GM12878 (cell line): ENCODE data around the gene DPY19L1. TPM values are rescaled to one million over a fixed set of nuclear protein-coding genes. Genes with fewer than 3 reads are reported as not detected.
"Not testable (repeated sequence)": the region's sequence is repeated elsewhere in the genome, so short reads cannot be mapped to it uniquely, and the experiment has no call there.

Experiments used
- ATAC-seq: fragments of 200-7000 bp; cut with Tn5 transposase; 3 replicates; pipeline ENCODE4 v1.9.1; 2020; ENCODE audit warnings: mild to moderate bottlenecking, moderate library complexity
- BruUV-seq: library from RNA; stranded (reverse); fragments of 400-500 nt; replicated peaks from 2 replicates; lab custom pipeline; 2021; lab: Mats Ljungman, UMichigan
- CTCF ChIA-PET: fragments of 300-600 bp; sonication (Branson Sonifier 250); formaldehyde crosslinking; extraction: SDS; loops from one replicate; lab custom pipeline; 2021; ENCODE audit warnings: inconsistent platforms; lab: Yijun Ruan, JAX
- POLR2A ChIA-PET: fragments of 350-600 bp; formaldehyde crosslinking; extraction: SDS; loops from one replicate; lab custom pipeline; 2021; ENCODE audit warnings: inconsistent platforms; lab: Charles Lee
- RAD21 ChIA-PET: fragments of 300-600 bp; sonication (Branson Sonifier 250); formaldehyde crosslinking; loops from one replicate; lab custom pipeline; 2023; ENCODE audit warnings: antibody characterized with exemption; ENCODE audit not compliant: unreplicated experiment; lab: Charles Lee
- SMC1A ChIA-PET: fragments of 300-600 bp; sonication (Branson Sonifier 250); formaldehyde crosslinking; loops from one replicate; lab custom pipeline; 2023; ENCODE audit not compliant: unreplicated experiment, uncharacterized antibody; lab: Charles Lee
- DNase-seq: peaks from one replicate; pipeline ENCODE4 v3.0.0-alpha.2; 2011; ENCODE audit warnings: low read depth, low spot score
- FAIRE-seq: peaks from 3 replicates; lab custom pipeline; 2011; peaks lifted over from hg19 to GRCh38; lab: Jason Lieb, UNC
- H2AFZ ChIP-seq: 2 replicates; pipeline ENCODE4 v1.6.0; 2011; ENCODE audit warnings: low read depth, low read length, control low read depth; ENCODE audit not compliant: control insufficient read depth
- H3K27ac ChIP-seq: 2 replicates; pipeline ENCODE4 v1.5.1; 2011; ENCODE audit warnings: control low read depth; ENCODE audit not compliant: control insufficient read depth, insufficient read depth
- H3K27me3 ChIP-seq, 2 experiments: replicated peaks in 1 of 2; 2 replicates each; pipeline versions ENCODE4 v1.6.0 to v1.6.1; 2011; ENCODE audit warnings: low read length in 1 of 2; ENCODE audit not compliant: control insufficient read depth in 2 of 2, insufficient read depth in 2 of 2
- H3K36me3 ChIP-seq, 2 experiments: 2 replicates each; pipeline ENCODE4 v1.5.1; 2011; ENCODE audit warnings: low read length in 1 of 2; ENCODE audit not compliant: control insufficient read depth in 2 of 2, insufficient read depth in 2 of 2
- H3K4me1 ChIP-seq: 2 replicates; pipeline ENCODE4 v1.6.1; 2011; ENCODE audit warnings: mild to moderate bottlenecking, low read length, moderate library complexity, mixed read lengths; ENCODE audit not compliant: control insufficient read depth, insufficient read depth
- H3K4me2 ChIP-seq: 2 replicates; pipeline ENCODE4 v1.6.0; 2011; ENCODE audit warnings: control low read depth; ENCODE audit not compliant: control insufficient read depth, insufficient read depth
- H3K4me3 ChIP-seq: fragments of 200-600 bp; sonication (generic); 2 replicates; pipeline ENCODE4 v1.5.1; 2016
- H3K79me2 ChIP-seq: 2 replicates; pipeline ENCODE4 v1.6.0; 2011; ENCODE audit warnings: low read length; ENCODE audit not compliant: control insufficient read depth, insufficient read depth
- H3K9ac ChIP-seq: 2 replicates; pipeline ENCODE4 v1.8.0; 2011; ENCODE audit warnings: low read length, control low read depth, mixed read lengths; ENCODE audit not compliant: control insufficient read depth, insufficient read depth
- H3K9me3 ChIP-seq: replicated peaks from 3 replicates; pipeline ENCODE4 v1.5.1; 2011; ENCODE audit warnings: mild to moderate bottlenecking, low read length; ENCODE audit not compliant: control insufficient read depth, insufficient read depth
- H4K20me1 ChIP-seq: 2 replicates; pipeline ENCODE4 v1.6.0; 2011; ENCODE audit not compliant: control insufficient read depth, insufficient read depth
- CTCF ChIP-seq, 3 experiments: IDR thresholded peaks in 2 of 3; conservative IDR thresholded peaks in 1 of 3; 2 replicates each; pipeline ENCODE4 v1.5.1; 2011; ENCODE audit warnings: low read depth in 3 of 3, low read length in 3 of 3, mild to moderate bottlenecking in 3 of 3, control low read depth in 2 of 3, moderate library complexity in 2 of 3, inconsistent platforms in 1 of 3, mixed read lengths in 1 of 3; ENCODE audit not compliant: control insufficient read depth in 2 of 3, insufficient read depth in 1 of 3; ENCODE audit errors: extremely low read depth in 1 of 3
- RAD21 ChIP-seq: IDR thresholded peaks from 2 replicates; pipeline ENCODE4 v1.6.1; 2011; ENCODE audit warnings: mild to moderate bottlenecking, low read depth, low read length, moderate library complexity; ENCODE audit not compliant: insufficient read depth
- WGBS: methylation state at CpG from one replicate; pipeline ENCODE4 v1.1.6; 2016; ENCODE audit warnings: low lambda C conversion rate; ENCODE audit not compliant: insufficient replicate concordance, insufficient coverage; ENCODE audit errors: missing lambda C conversion rate; 5-methylcytosine and 5-hydroxymethylcytosine counted together
- in situ Hi-C: fragments of 300-500 bp; cut with MboI; formaldehyde crosslinking; loops from 9 replicates; pipeline ENCODE4 v1.14.3; 2018; ENCODE audit warnings: mixed read lengths
- intact Hi-C: fragments of 100-400 bp; cut with micrococcal nuclease; formaldehyde crosslinking; loops from one replicate; pipeline ENCODE4 v1.14.2; 2022; ENCODE audit not compliant: unreplicated experiment
- polyA plus RNA-seq, 11 experiments: library from polyadenylated mRNA; depleted of rRNA in 4 of 11; unstranded in 6 of 11; stranded (reverse) in 5 of 11; fragments of >200 nt; fragmentation: Nextera tagmentation in 4 of 11; fragmentation: Illumina TruSeq in 1 of 11; extraction: Ambion mirVana in 4 of 11; extraction: Trizol in 1 of 11; gene quantifications; 1 replicate in 1 of 11; 2 replicates in 10 of 11; pipeline versions ENCODE4 v1.2.1 to v1.2.3, GENCODE V29; 2011 to 2016; ENCODE audit warnings: inconsistent platforms in 2 of 11, missing spikeins in 2 of 11, low read depth in 1 of 11
- total RNA-seq, 4 experiments: library from RNA; depleted of rRNA in 3 of 4; stranded (reverse); fragments of >200 nt in 3 of 4; fragmentation: Illumina TruSeq in 1 of 4; extraction: Trizol in 1 of 4; gene quantifications; 2 replicates each; pipeline versions ENCODE4 v1.2.1 to v1.2.3, GENCODE V29; 2013 to 2021

DPY19L1 gene
- total and polyA plus RNA-seq, 10 of the 15 experiments (the other 5 are each of a cell fraction or from before 2014, with no cell fraction given) = 0.47 to 35.4 (median 3.8) TPM

DNA sequence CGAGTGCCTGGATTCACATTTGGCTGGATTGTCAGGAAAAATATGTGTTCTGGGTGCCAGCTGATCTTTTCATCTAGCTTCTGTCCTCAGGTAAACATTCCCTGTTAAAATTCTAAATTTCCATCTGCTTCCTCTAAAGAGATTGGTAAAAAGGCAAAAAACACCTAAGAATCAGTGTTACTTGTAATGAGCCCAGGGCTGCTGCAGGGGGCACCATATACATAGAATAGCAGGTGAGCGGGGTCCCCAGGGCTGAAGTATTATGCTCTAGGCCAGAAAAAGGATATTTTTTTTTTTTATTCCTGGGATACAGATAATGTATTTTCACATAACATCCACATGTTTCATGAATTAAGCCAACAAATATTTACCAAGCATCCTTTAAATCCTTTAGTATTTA is 18.4 kb upstream of the DPY19L1 start:
- H2AFZ ChIP-seq, H3K79me2 ChIP-seq, H3K9me3 ChIP-seq, H3K4me2 ChIP-seq, FAIRE-seq, BruUV-seq, H3K4me1 ChIP-seq, H3K36me3 ChIP-seq, H3K27me3 ChIP-seq, H4K20me1 ChIP-seq, RAD21 ChIA-PET, SMC1A ChIA-PET, POLR2A ChIA-PET, intact Hi-C loops, H3K27ac ChIP-seq, H3K4me3 ChIP-seq, H3K9ac ChIP-seq, DNase-seq: not testable (repeated sequence)
- ATAC-seq = peak; percentile 57
- WGBS = 14% methylated on average over 2 of the region's 2 CpGs
- CTCF ChIA-PET = interaction anchor here (0.7 kb wide), 1 partner anchor 10 kb away, joined by 4 read pairs; no protein-coding TSS in a partner anchor
- peak; percentile 11 to 20 (median 15); a peak in 2 of 6 replicates for TF ChIP-seq CTCF (IDR thresholded peaks at IDR 0.05 in 2 of 3, conservative IDR thresholded peaks at IDR 0.05 in 1 of 3; ENCODE audit: control insufficient read depth in 2 of 3, extremely low read depth in 1 of 3, insufficient read depth in 1 of 3, low read depth in 3 of 3, low read length in 3 of 3)
- TF ChIP-seq RAD21 = 0 out of 2 replicates have a peak, but pooled peaks have one; percentile 20
- in situ Hi-C loops = loop anchor here (25.0 kb wide), 1 partner anchor 457 kb away; no protein-coding TSS in a partner anchor

DNA sequence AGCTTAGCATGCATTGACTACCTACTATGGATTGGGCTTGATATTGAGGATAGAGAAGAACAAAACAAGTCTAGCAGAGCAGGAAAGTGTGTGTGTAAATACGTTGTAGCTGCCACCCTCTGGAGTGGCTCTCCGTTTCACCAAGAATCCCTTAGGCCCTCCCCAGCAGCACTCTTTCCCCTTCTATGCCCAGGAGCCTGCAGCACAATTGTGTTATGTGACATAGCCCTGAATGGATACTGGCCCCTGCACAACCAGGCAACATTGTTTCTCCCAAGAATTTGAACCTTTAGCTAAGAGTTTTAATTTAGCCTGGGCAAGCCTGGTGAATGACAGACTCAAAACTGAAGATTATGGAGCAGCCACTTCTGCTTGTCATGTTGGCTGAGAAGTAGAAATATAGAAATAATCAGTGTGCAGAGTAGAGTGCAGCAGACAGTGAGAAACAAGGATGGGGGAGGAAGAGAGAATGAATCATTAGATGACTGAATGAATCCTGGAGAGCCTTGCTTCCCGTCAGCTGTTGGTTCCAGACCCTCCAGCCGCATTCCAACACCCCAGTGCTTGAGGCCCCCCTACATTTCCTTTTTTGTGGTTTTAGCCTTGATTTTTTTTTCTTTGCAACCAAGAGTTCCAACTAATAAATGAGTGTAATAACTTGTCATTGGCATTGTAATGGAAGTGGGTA is 16.3 kb upstream of the DPY19L1 start:
- H3K4me1 ChIP-seq, DNase-seq, CTCF ChIA-PET, H3K4me3 ChIP-seq, H2AFZ ChIP-seq, FAIRE-seq, BruUV-seq, SMC1A ChIA-PET, ATAC-seq, H3K79me2 ChIP-seq, H3K27me3 ChIP-seq, H3K9ac ChIP-seq, H4K20me1 ChIP-seq, RAD21 ChIA-PET, H3K4me2 ChIP-seq, H3K27ac ChIP-seq, H3K9me3 ChIP-seq, H3K36me3 ChIP-seq, POLR2A ChIA-PET, intact Hi-C loops: not testable (repeated sequence)
- in situ Hi-C loops = loop anchor here (25.0 kb wide), 1 partner anchor 459 kb away; no protein-coding TSS in a partner anchor
- WGBS = 20% methylated on average over 4 of the region's 4 CpGs
